ENCODE measurements around the gene CYP11A1. TPM values are rescaled to one million over a fixed set of nuclear protein-coding genes. Genes with fewer than 3 reads are reported as not detected.

CYP11A1 gene
- total RNA-seq, 4 donors from 2014 or later, result 0.67 to 3.7 (median 2.7) TPM

GRCh38 chr15:74301583-74302361, 65.7 kb downstream of the CYP11A1 start:
- H3K27ac ChIP-seq, result no peak overlapping the region
- ATAC-seq, result no peak
- H3K36me3 ChIP-seq, result no peaks in the 10 kb centered on the region
- no peaks in the 10 kb centered on the region for H3K9me3 ChIP-seq
- no peak for TF ChIP-seq EP300 (IDR thresholded peaks at IDR 0.05)
- TF ChIP-seq CTCF (IDR thresholded peaks at IDR 0.05), result no peak
- TF ChIP-seq POLR2AphosphoS5 (IDR thresholded peaks at IDR 0.05), result no peak
- no peak overlapping the region for H3K4me3 ChIP-seq
- WGBS, 2 donors (ENCODE audit: low coverage in 1 of 2), result 37 to 49% methylated on average over 5 to 6 of the region's 7 CpGs
- peaks cover 86% of the 10 kb centered on the region for H3K27me3 ChIP-seq
- no peaks in the 10 kb centered on the region for H3K4me1 ChIP-seq

- H3K36me3 ChIP-seq, result no peaks in the 10 kb centered on the region
- 36 to 51% methylated on average over 10 to 17 of the region's 26 CpGs for WGBS, 2 donors (ENCODE audit: low coverage in 1 of 2)
- H3K4me3 ChIP-seq, result no peak overlapping the region
- H3K4me1 ChIP-seq, result no peaks in the 10 kb centered on the region
- H3K9me3 ChIP-seq, result no peaks in the 10 kb centered on the region
- no peak for TF ChIP-seq EP300 (IDR thresholded peaks at IDR 0.05)
- TF ChIP-seq POLR2A (IDR thresholded peaks at IDR 0.05), result no peak
- no peak for TF ChIP-seq POLR2AphosphoS5 (IDR thresholded peaks at IDR 0.05)
- no peak for TF ChIP-seq CTCF (IDR thresholded peaks at IDR 0.05)
- peaks cover 85% of the 10 kb centered on the region for H3K27me3 ChIP-seq
- no peak overlapping the region for H3K27ac ChIP-seq
- ATAC-seq, result no peak
Observed at GRCh38 chr15:74300057-74300795, 67.2 kb downstream of the CYP11A1 start.

- no peaks in the 10 kb centered on the region for H3K36me3 ChIP-seq
- H3K9me3 ChIP-seq, result no peaks in the 10 kb centered on the region
- no peak overlapping the region for H3K4me3 ChIP-seq
- H3K27ac ChIP-seq, result no peak overlapping the region
- no peak for ATAC-seq
- peaks cover 74% of the 10 kb centered on the region for H3K27me3 ChIP-seq
- no peak for TF ChIP-seq EP300 (IDR thresholded peaks at IDR 0.05)
- no peak for TF ChIP-seq POLR2AphosphoS5 (IDR thresholded peaks at IDR 0.05)
- no peak for TF ChIP-seq CTCF (IDR thresholded peaks at IDR 0.05)
- TF ChIP-seq POLR2A (IDR thresholded peaks at IDR 0.05), result no peak
- H3K4me1 ChIP-seq, result no peaks in the 10 kb centered on the region
- 14% methylated on average over 1 of the region's 1 CpG; no CpG with 5 or more reads in 1 of the 2 donors for WGBS, 2 donors (ENCODE audit: low coverage in 1 of 2)
Observed at GRCh38 chr15:74297887-74298286, 69.6 kb downstream of the CYP11A1 start.

GRCh38 chr15:74295800-74296199, 71.6 kb downstream of the CYP11A1 start:
- TF ChIP-seq EP300 (IDR thresholded peaks at IDR 0.05), result no peak

GRCh38 chr15:74294010-74294409, 73.4 kb downstream of the CYP11A1 start:
- H3K27ac ChIP-seq, result no peak overlapping the region
- H3K27me3 ChIP-seq, result peaks cover 62% of the 10 kb centered on the region
- no peak for ATAC-seq
- H3K4me1 ChIP-seq, result peaks cover 0 to 7% (median 0%) of the 10 kb centered on the region in 3 donors
- no peak overlapping the region for H3K4me3 ChIP-seq
- WGBS, 2 donors (ENCODE audit: low coverage in 1 of 2), result 50 to 60% methylated on average over 1 of the region's 1 CpG
- TF ChIP-seq POLR2AphosphoS5 (IDR thresholded peaks at IDR 0.05) (no peak), EP300 (IDR thresholded peaks at IDR 0.05) (no peak), POLR2A (IDR thresholded peaks at IDR 0.05) (no peak), CTCF (IDR thresholded peaks at IDR 0.05) (no peak)
- H3K9me3 ChIP-seq, result no peaks in the 10 kb centered on the region
- no peaks in the 10 kb centered on the region for H3K36me3 ChIP-seq

More at GRCh38 chr15:74295800-74296199, 71.6 kb downstream of the CYP11A1 start:
- Histone ChIP-seq H3K4me1 (peaks cover 0 to 7% (median 0%) of the 10 kb centered on the region in 3 donors), H3K27ac (no peak overlapping the region), H3K9me3 (no peaks in the 10 kb centered on the region), H3K36me3 (no peaks in the 10 kb centered on the region), H3K27me3 (peaks cover 61% of the 10 kb centered on the region), H3K4me3 (no peak overlapping the region)
- 60 to 62% methylated on average over 2 to 6 of the region's 6 CpGs for whole genome bisulfite sequencing, 2 donors (ENCODE audit: low coverage in 1 of 2)
- no peak for ATAC-seq

All from gastroesophageal sphincter (tissue), 4 donors.